Measurements from ENCODE around the gene GBX1.

Gene GBX1

GRCh38 chr7:151198945-151199848 lies 31.7 kb upstream of the GBX1 start:
- no peak overlapping the region for H3K27ac ChIP-seq (ENCODE audit: low read depth, low read length)
- H3K79me2 ChIP-seq (ENCODE audit: insufficient read depth, low read length), result no peaks in the 10 kb centered on the region
- H3K9me3 ChIP-seq (ENCODE audit: insufficient read depth, low read length), result no peaks in the 10 kb centered on the region
- no peaks in the 10 kb centered on the region for H3K36me3 ChIP-seq (ENCODE audit: low read length)
- H3F3A ChIP-seq (ENCODE audit: insufficient read depth), result no peaks in the 10 kb centered on the region
- no peaks in the 10 kb centered on the region for H4K20me1 ChIP-seq (ENCODE audit: low read depth, low read length)
- no peaks in the 10 kb centered on the region for H3K9me2 ChIP-seq (replicated peaks; ENCODE audit: insufficient read depth, low read length)
- H3K9ac ChIP-seq (ENCODE audit: low read length), result no peak overlapping the region
- no peak overlapping the region for H2AFZ ChIP-seq (ENCODE audit: low read depth, low read length, severe bottlenecking)
- no peaks in the 10 kb centered on the region for H3K27me3 ChIP-seq (ENCODE audit: low read length)
- H3K4me2 ChIP-seq (ENCODE audit: low read depth, low read length, poor library complexity, severe bottlenecking), result no peak overlapping the region
- TF ChIP-seq EZH2phosphoT487 (conservative IDR thresholded peaks at IDR 0.05; ENCODE audit: low read length) (no peak), CTCF (IDR thresholded peaks at IDR 0.05; ENCODE audit: insufficient read depth, low read length, poor library complexity, severe bottlenecking) (no peak)
- no peak overlapping the region for H3K4me3 ChIP-seq (ENCODE audit: insufficient read depth, low read length, poor library complexity, severe bottlenecking)

DNA sequence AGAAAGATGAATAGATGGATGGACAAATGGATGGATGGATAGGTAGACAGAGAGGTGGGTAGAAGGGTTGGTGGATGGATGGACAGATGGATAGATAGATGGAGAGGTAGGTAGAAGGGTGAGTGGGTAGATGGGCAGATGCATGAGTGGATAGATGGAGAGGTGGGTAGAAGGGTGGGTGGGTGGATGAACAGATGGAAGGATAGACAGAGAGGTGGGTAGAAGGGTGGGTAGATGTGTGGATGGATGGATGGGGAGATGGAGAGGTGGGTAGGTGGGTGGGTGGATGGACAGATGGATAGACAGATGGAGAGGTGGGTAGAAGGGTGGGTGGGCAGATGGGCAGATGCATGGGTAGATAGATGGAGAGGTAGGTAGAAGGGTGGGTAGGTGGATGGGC lies 30.4 kb upstream of the GBX1 start:
- H3K4me2 ChIP-seq (ENCODE audit: low read depth, low read length, poor library complexity, severe bottlenecking), result no peak overlapping the region
- no peak overlapping the region for H3K27ac ChIP-seq (ENCODE audit: low read depth, low read length)
- no peaks in the 10 kb centered on the region for H3K27me3 ChIP-seq (ENCODE audit: low read length)
- H3K36me3 ChIP-seq (ENCODE audit: low read length), result no peaks in the 10 kb centered on the region
- H3K79me2 ChIP-seq (ENCODE audit: insufficient read depth, low read length), result no peaks in the 10 kb centered on the region
- no peaks in the 10 kb centered on the region for H3K9me3 ChIP-seq (ENCODE audit: insufficient read depth, low read length)
- H2AFZ ChIP-seq (ENCODE audit: low read depth, low read length, severe bottlenecking), result no peak overlapping the region
- no peak overlapping the region for H3K9ac ChIP-seq (ENCODE audit: low read length)
- TF ChIP-seq CTCF (IDR thresholded peaks at IDR 0.05; ENCODE audit: insufficient read depth, low read length, poor library complexity, severe bottlenecking), result no peak
- TF ChIP-seq EZH2phosphoT487 (conservative IDR thresholded peaks at IDR 0.05; ENCODE audit: low read length), result no peak
- H3K4me3 ChIP-seq (ENCODE audit: insufficient read depth, low read length, poor library complexity, severe bottlenecking), result no peak overlapping the region
- no peaks in the 10 kb centered on the region for H3F3A ChIP-seq (ENCODE audit: insufficient read depth)
- H4K20me1 ChIP-seq (ENCODE audit: low read depth, low read length), result no peaks in the 10 kb centered on the region
- H3K9me2 ChIP-seq (replicated peaks; ENCODE audit: insufficient read depth, low read length), result no peaks in the 10 kb centered on the region

- Histone ChIP-seq H3K79me2 (ENCODE audit: insufficient read depth, low read length) (no peaks in the 10 kb centered on the region), H3K27me3 (ENCODE audit: low read length) (no peaks in the 10 kb centered on the region), H3K9me2 (replicated peaks; ENCODE audit: insufficient read depth, low read length) (no peaks in the 10 kb centered on the region), H3K9ac (ENCODE audit: low read length) (no peak overlapping the region), H3K4me2 (ENCODE audit: low read depth, low read length, poor library complexity, severe bottlenecking) (no peak overlapping the region), H4K20me1 (ENCODE audit: low read depth, low read length) (no peaks in the 10 kb centered on the region), H3K36me3 (ENCODE audit: low read length) (no peaks in the 10 kb centered on the region), H3K4me3 (ENCODE audit: insufficient read depth, low read length, poor library complexity, severe bottlenecking) (no peak overlapping the region), H3F3A (ENCODE audit: insufficient read depth) (no peaks in the 10 kb centered on the region), H3K27ac (ENCODE audit: low read depth, low read length) (no peak overlapping the region), H3K9me3 (ENCODE audit: insufficient read depth, low read length) (no peaks in the 10 kb centered on the region), H2AFZ (ENCODE audit: low read depth, low read length, severe bottlenecking) (no peak overlapping the region)
- no peak for TF ChIP-seq EZH2phosphoT487 (conservative IDR thresholded peaks at IDR 0.05; ENCODE audit: low read length)
- no peak for TF ChIP-seq CTCF (IDR thresholded peaks at IDR 0.05; ENCODE audit: insufficient read depth, low read length, poor library complexity, severe bottlenecking)
Observed at GRCh38 chr7:151195616-151196450, 28.3 kb upstream of the GBX1 start.

Measured in SU-DHL-6 (cell line).